Upper lobe of right lung (tissue), 1 donor: ENCODE results near the gene METTL24. TPM values are rescaled to one million over a fixed set of nuclear protein-coding genes. Genes with fewer than 3 reads are reported as not detected.
A peak's percentile ranks its signal among the peaks of the same experiment; 100 is the strongest.

Experiments used
- ATAC-seq: fragments of 200-7000 bp; cut with Tn5 transposase; one replicate; pipeline ENCODE4 v1.9.1; 2020; ENCODE audit warnings: mild to moderate bottlenecking, moderate library complexity
- DNase-seq: peaks from one replicate; pipeline ENCODE4 v3.0.0-alpha.2; 2020
- H3K27ac ChIP-seq: fragments of 200-600 bp; one replicate; pipeline ENCODE4 v1.8.0; 2022
- H3K27me3 ChIP-seq: fragments of 200-600 bp; one replicate; pipeline ENCODE4 v1.8.0; 2022; ENCODE audit warnings: mild to moderate bottlenecking
- H3K36me3 ChIP-seq: fragments of 200-600 bp; one replicate; pipeline ENCODE4 v1.8.0; 2022
- H3K4me1 ChIP-seq: fragments of 200-600 bp; one replicate; pipeline ENCODE4 v1.8.0; 2022
- H3K4me3 ChIP-seq: fragments of 200-600 bp; one replicate; pipeline ENCODE4 v1.8.0; 2022; ENCODE audit warnings: mild to moderate bottlenecking
- H3K9me3 ChIP-seq: fragments of 200-600 bp; one replicate; pipeline ENCODE4 v1.8.0; 2022
- CTCF ChIP-seq: fragments of 200-600 bp; IDR thresholded peaks from one replicate; pipeline ENCODE4 v1.8.0; 2022; ENCODE audit warnings: antibody characterized with exemption
- intact Hi-C: fragments of 100-400 bp; cut with DNase I; formaldehyde crosslinking; loops from one replicate; pipeline ENCODE4 v1.11.0; 2022
- total RNA-seq: library from RNA; stranded (reverse); fragmentation: NEBNext Ultra II Directional; extraction: Animal tissue kit (Norgen Biotek cat#: 25700); gene quantifications from one replicate; pipeline ENCODE4 v1.2.1, GENCODE V29; 2021
- donor health status: DM: no; HTN: yes; CAD: no; lungs with severe emphysema.

The METTL24 gene
- total RNA-seq, 1 donor from 2014 or later: 3.7 TPM

DNA sequence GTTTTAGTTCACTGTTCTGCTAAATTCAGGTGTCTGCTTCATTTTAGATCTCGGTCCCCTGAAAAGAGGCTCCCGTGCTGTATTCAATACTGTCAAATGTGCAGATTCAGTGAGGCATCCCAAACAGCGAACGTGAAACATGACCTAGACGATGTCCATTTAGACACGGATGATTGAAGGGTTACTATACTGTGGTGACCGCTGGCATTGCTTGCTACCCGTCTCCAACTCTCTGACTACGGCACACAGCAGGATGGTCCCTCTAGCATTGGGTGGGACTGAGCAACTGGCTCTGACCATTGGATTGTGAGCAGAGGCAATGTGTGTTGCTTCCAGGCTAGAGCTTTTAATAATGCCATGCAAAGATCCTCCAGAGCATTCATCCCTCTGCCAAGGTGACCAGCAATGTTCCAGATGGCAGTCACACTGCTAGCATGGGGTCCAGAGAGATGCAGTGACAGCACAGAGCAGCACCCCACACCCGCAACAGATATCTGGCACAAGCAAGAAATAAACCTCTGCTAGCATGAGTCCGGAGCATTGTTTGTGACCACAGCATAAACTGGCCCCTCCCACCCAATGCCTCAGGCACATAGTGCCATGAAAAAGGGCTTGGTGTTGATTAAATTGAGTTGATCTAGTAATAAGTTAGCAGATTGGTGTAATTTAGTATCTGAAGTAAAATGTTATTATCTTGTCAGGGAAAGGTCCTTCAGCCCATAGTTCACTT, 9.0 kb downstream of the METTL24 start:
- ATAC-seq (no peak), DNase-seq (no peak)
- Histone ChIP-seq H3K27me3 (no peaks in the 10 kb centered on the region), H3K4me3 (no peak overlapping the region), H3K27ac (no peak overlapping the region), H3K36me3 (no peaks in the 10 kb centered on the region), H3K4me1 (peaks cover 5% of the 10 kb centered on the region), H3K9me3 (no peaks in the 10 kb centered on the region)
- TF ChIP-seq CTCF: no peak
- intact Hi-C loops: no loop called here

GRCh38 chr6:110345025-110345424, 13.1 kb downstream of the METTL24 start:
- H3K27me3 ChIP-seq: no peaks in the 10 kb centered on the region
- no peaks in the 10 kb centered on the region for H3K4me1 ChIP-seq
- no peak overlapping the region for H3K4me3 ChIP-seq
- TF ChIP-seq CTCF: no peak
- H3K9me3 ChIP-seq: no peaks in the 10 kb centered on the region
- intact Hi-C loops: no loop called here
- H3K36me3 ChIP-seq: no peaks in the 10 kb centered on the region
- no peak for ATAC-seq
- no peak overlapping the region for H3K27ac ChIP-seq
- no peak for DNase-seq

DNA sequence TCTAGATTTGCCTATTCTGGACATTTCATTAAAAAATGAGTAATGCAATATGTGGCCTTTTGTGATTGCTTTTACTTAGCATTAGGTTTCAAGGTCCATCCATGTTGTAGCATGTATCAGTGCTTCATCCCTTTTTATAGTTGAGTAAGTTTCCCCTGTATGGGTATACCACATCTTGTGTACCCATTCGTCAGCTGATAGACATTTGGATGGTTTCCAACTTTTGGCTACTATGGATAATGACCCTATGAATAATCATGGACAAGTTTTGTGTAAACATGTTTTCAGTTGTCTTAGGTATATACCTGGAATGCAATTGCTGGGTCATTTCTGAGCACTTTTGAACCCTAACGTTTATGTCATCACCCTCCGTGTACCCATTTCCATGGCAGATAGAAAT, 15.4 kb downstream of the METTL24 start:
- no peaks in the 10 kb centered on the region for H3K9me3 ChIP-seq
- TF ChIP-seq CTCF: no peak
- H3K4me1 ChIP-seq: no peaks in the 10 kb centered on the region
- no peak overlapping the region for H3K27ac ChIP-seq
- ATAC-seq (no peak), DNase-seq (no peak)
- H3K27me3 ChIP-seq: no peaks in the 10 kb centered on the region
- no peaks in the 10 kb centered on the region for H3K36me3 ChIP-seq
- H3K4me3 ChIP-seq: no peak overlapping the region
- intact Hi-C loops: no loop called here

GRCh38 chr6:110341663-110342596, 16.2 kb downstream of the METTL24 start:
- DNase-seq (no peak), ATAC-seq (peak; percentile 37)
- Histone ChIP-seq H3K9me3 (no peaks in the 10 kb centered on the region), H3K4me1 (no peaks in the 10 kb centered on the region), H3K27ac (no peak overlapping the region), H3K4me3 (no peak overlapping the region), H3K36me3 (no peaks in the 10 kb centered on the region), H3K27me3 (no peaks in the 10 kb centered on the region)
- intact Hi-C loops: no loop called here
- TF ChIP-seq CTCF: peak; percentile 15

DNA sequence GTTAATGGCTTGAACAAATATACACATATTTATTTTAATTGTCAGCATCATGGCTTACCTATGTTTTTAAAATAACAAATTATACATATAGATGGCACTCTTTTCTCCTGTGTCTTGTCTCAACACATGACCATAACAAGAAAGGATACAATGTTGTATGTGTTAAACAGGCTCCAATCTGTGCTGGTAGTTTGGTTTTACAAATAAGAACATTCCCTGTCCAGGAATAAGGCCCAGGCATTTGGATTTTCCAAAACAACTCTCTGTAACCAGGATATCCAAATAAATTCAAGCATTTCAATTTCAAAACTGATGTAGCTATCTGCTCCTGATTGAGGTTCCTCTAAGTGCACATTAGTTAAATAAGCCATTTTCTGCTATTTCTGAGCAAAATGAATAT, 17.1 kb downstream of the METTL24 start:
- H3K27me3 ChIP-seq: no peaks in the 10 kb centered on the region
- intact Hi-C loops: no loop called here
- no peaks in the 10 kb centered on the region for H3K36me3 ChIP-seq
- no peak for DNase-seq
- H3K9me3 ChIP-seq: no peaks in the 10 kb centered on the region
- H3K4me1 ChIP-seq: no peaks in the 10 kb centered on the region
- TF ChIP-seq CTCF: no peak
- no peak for ATAC-seq
- no peak overlapping the region for H3K27ac ChIP-seq
- H3K4me3 ChIP-seq: no peak overlapping the region
